ENCODE results near the gene ZNG1A. TPM values are rescaled to one million over a fixed set of nuclear protein-coding genes. Genes with fewer than 3 reads are reported as not detected.
"Not testable (repeated sequence)": the region's sequence is repeated elsewhere in the genome, so short reads cannot be mapped to it uniquely, and the experiment has no call there.

ZNG1A gene
- total RNA-seq, 1 donor from 2014 or later = 13.2 TPM

GRCh38 chr9:109540-109939 is 69.3 kb downstream of the ZNG1A start:
- intact Hi-C loops (cut with DNase I); ATAC-seq; DNase-seq (ENCODE audit: missing footprints): not testable (repeated sequence)

DNA sequence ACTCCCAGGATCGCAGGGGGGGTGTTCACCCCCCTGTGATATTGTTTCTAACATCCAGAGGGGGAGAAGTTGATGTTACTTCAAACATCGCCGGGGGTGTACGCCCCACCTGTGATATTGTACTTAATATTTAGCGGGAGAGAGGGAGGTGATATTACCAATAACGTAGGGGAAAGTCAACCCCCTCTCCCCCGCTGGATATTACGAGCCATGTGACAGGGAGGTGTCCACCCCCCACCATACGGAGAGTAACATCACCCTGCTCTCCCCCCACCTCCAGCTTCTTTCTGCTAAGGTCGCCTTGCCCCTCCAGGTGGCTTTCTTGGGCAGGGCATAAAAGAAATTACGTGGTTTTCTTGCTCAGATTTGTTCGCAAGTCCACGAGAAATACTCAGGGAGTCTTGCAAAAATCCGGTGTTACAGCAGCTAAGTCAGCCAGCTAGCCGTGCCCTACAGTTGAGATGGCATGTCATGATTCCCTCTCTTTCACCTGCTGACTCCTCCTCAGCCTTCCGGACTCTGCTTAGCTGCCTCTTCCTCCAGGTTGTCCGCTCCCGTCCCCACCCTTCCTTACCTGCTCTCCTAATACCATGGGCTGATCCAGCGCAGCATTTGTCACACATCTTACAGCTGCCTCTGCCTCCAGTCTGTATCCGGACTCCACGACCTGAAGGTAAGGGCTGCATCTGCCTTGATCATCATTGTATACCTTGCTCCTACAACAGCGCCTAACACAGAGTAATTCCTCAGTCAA is 69.9 kb downstream of the ZNG1A start:
- DNase-seq (ENCODE audit: missing footprints); intact Hi-C loops (cut with DNase I); ATAC-seq: not testable (repeated sequence)

DNA sequence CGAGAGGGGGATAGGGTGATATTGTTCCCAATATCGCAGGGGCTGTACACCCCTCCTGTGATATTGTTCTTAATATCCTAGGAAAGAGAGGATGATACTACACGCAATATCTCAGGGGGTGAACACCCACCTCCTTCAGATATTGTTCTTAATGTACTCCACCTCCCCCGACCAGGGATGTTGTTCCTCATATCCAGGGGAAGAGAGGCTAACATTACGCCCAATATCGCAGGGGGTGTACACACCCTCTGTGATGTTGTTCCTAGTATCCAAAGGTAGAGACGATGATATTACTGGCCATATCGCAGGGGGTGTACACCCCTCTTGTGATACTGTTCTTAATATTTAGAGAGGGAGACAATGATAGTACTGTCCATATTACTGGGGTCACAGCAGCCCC is 72.9 kb downstream of the ZNG1A start:
- not testable (repeated sequence) for ATAC-seq

GRCh38 chr9:100430-100829 is 78.4 kb downstream of the ZNG1A start:
- DNase-seq (ENCODE audit: missing footprints); ATAC-seq; intact Hi-C loops (cut with DNase I): not testable (repeated sequence)

More for the DNA sequence above, 72.9 kb downstream of the ZNG1A start:
- intact Hi-C loops (cut with DNase I); DNase-seq (ENCODE audit: missing footprints): not testable (repeated sequence)

- ATAC-seq; intact Hi-C loops (cut with DNase I); DNase-seq (ENCODE audit: missing footprints): not testable (repeated sequence)
Observed at GRCh38 chr9:99867-100266, 79.0 kb downstream of the ZNG1A start.

GRCh38 chr9:98775-99174 is 80.1 kb downstream of the ZNG1A start:
- intact Hi-C loops (cut with DNase I); DNase-seq (ENCODE audit: missing footprints); ATAC-seq: not testable (repeated sequence)

GRCh38 chr9:94992-95391 is 83.9 kb downstream of the ZNG1A start:
- intact Hi-C loops (cut with DNase I); ATAC-seq: not testable (repeated sequence)
- peak; percentile 57 for DNase-seq (ENCODE audit: missing footprints)

GRCh38 chr9:94323-94722 is 84.5 kb downstream of the ZNG1A start:
- DNase-seq (ENCODE audit: missing footprints); intact Hi-C loops (cut with DNase I); ATAC-seq: not testable (repeated sequence)

DNA sequence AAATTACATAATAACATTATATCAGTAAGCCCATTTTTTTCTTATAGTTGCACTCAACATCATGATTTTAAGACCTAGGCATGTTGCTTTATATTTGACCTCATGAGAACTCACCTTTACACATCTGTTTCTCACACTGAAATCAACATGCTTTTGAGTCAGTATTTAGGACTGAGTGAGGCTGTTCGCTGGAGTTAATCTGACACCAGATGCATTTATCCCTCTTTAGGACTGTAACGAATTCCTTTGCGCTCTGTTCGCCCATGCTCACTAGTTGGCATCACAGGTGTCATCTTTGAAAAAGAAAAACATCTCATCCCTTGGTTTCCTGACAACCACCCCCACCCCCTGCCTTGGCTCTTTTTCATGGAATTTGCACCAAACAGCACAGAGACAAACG is 84.9 kb downstream of the ZNG1A start:
- ATAC-seq; DNase-seq (ENCODE audit: missing footprints); intact Hi-C loops (cut with DNase I): not testable (repeated sequence)

GRCh38 chr9:90851-91250 is 88.0 kb downstream of the ZNG1A start:
- ATAC-seq; DNase-seq (ENCODE audit: missing footprints); intact Hi-C loops (cut with DNase I): not testable (repeated sequence)

- ATAC-seq = peak; percentile 87
- DNase-seq (ENCODE audit: missing footprints); intact Hi-C loops (cut with DNase I): not testable (repeated sequence)
Observed at GRCh38 chr9:88396-89037, 90.3 kb downstream of the ZNG1A start.

GRCh38 chr9:87860-88259 is 91.0 kb downstream of the ZNG1A start:
- intact Hi-C loops (cut with DNase I); DNase-seq (ENCODE audit: missing footprints); ATAC-seq: not testable (repeated sequence)

DNA sequence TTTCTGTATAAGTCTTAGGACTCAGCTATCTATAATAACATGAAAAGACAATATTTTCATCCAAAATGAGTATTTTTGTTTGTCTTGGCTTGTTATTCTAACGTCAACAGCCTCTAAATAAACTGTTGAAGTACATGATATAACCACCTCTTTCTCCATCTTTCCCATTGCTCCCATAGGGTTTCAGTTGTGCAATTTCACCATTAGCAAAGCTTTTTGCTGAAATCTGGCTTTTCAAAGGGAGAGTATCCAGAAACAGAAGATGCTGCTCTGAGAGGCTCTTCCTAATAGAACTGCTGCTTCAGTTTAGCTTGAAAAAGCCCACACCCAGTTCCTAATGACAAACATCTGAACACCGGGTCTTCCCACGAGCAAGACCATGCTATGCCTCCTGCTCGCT is 91.8 kb downstream of the ZNG1A start:
- DNase-seq (ENCODE audit: missing footprints); intact Hi-C loops (cut with DNase I): not testable (repeated sequence)
- ATAC-seq = peak; percentile 32

- DNase-seq (ENCODE audit: missing footprints); ATAC-seq; intact Hi-C loops (cut with DNase I): not testable (repeated sequence)
Observed at GRCh38 chr9:86697-87096, 92.2 kb downstream of the ZNG1A start.

GRCh38 chr9:82932-83689 is 95.7 kb downstream of the ZNG1A start:
- ATAC-seq; intact Hi-C loops (cut with DNase I): not testable (repeated sequence)
- peak; percentile 15 for DNase-seq (ENCODE audit: missing footprints)

DNA sequence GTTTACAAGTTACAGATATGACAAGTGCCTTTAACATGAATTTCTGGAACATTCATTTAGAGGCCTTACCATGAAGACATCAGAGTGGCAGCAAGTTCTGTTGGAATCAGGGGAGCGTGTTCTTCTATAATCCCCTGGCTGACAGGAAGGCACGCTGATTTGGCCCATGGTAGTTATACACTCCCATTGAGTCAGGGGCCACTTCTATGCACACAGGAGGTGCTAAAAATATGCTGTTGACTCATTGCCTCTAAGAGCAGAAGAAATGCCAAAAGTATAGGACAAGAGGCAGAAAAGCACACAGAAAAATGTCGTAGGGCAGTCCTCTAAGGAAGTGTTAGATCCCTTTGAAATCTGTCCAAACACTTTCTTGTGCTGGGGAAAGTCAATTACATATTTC is 100.5 kb downstream of the ZNG1A start:
- intact Hi-C loops (cut with DNase I); ATAC-seq; DNase-seq (ENCODE audit: missing footprints): not testable (repeated sequence)

- intact Hi-C loops (cut with DNase I); DNase-seq (ENCODE audit: missing footprints): not testable (repeated sequence)
Observed at GRCh38 chr9:76389-76788, 102.5 kb downstream of the ZNG1A start.

GRCh38 chr9:73900-74525 is 104.8 kb downstream of the ZNG1A start:
- ATAC-seq; intact Hi-C loops (cut with DNase I): not testable (repeated sequence)
- DNase-seq (ENCODE audit: missing footprints) = peak; percentile 58

More at GRCh38 chr9:76389-76788, 102.5 kb downstream of the ZNG1A start:
- not testable (repeated sequence) for ATAC-seq

Measured in Right ventricle myocardium inferior (tissue), 1 donor.